Measurements from ENCODE around the gene JPT2.

DNA sequence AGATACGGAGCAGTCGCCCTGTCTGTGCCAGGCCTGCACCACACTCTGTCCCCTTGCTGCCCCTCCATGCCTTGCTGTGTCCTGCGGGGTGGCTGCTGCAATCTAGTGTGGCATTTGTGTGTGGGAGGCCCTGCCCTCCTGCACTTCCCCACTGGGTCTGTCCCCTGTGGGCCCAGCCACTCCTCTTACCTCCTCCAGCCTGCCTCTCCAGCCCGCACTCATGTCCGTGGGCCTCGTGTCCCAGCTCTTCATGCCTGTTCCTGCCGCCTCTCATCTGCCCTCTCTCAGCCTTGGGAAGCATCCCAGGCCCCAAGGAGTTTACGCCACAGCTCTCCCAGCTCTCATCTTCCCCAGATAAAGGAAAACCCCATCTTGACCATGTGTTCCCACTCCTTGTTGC, 39.3 kb upstream of the JPT2 start:
- TF ChIP-seq POLR2A (IDR thresholded peaks at IDR 0.05; ENCODE audit: low read depth, low read length), result no peak
- TF ChIP-seq POLR2AphosphoS5 (IDR thresholded peaks at IDR 0.05; ENCODE audit: low read depth, low read length), result no peak
- TF ChIP-seq PAX5 (IDR thresholded peaks at IDR 0.05; ENCODE audit: insufficient read depth, low read length, severe bottlenecking), result no peak
